GM12875 (cell line): ENCODE results near the gene DNAJC4.

Experiments
- H3K4me3 ChIP-seq: one replicate; pipeline ENCODE4 v1.5.1; 2011; ENCODE audit warnings: low read depth, low read length, control low read depth
- CTCF ChIP-seq: IDR thresholded peaks from 2 replicates; pipeline ENCODE4 v1.5.1; 2011; ENCODE audit warnings: low read depth, mild to moderate bottlenecking, control low read depth, inconsistent platforms, low read length, moderate library complexity, borderline replicate concordance; ENCODE audit not compliant: insufficient read depth

DNAJC4 gene

DNA sequence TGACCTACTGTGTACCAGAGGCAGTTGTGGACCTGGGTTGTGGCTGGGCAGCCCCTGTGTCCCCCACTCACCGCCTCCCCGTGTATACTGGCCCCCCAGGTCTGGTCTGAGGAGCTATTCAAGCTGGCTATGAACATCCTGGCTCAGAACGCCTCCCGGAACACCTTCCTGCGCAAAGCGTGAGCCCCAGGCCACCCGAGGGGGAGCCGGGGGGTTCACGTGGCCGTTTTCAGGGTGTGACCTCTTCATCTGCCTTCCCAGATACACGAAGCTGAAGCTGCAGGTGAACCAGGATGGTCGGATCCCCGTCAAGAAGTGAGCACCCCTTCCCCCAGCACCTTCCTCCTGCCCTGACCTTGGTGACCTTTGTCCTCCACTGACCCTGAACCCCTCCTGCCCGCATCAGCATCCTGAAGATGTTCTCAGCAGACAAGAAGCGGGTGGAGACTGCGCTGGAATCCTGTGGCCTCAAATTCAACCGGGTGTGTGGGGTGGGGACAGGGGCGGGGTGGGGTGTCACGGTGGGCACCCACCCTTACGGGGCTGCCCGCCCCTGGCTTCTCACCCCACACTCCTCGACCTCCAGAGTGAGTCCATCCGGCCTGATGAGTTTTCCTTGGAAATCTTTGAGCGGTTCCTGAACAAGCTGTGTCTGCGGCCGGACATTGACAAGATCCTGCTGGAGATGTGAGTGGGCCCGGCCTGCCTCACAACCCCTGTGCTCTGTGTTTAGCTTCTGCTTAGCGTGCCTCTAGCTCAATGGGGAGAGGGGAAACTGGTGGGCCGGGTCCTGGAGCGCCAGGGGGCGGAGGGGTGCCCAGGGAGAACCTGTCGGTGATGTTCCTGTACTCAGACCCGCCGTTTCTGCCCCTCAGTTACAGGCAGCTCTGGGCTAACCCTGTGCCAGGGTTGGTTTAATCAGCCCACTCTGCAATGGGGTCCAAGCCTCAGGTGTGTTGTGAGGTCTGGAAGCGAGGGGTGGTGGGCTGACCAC is 25.1 kb downstream of the DNAJC4 start:
- no peak for TF ChIP-seq CTCF
- H3K4me3 ChIP-seq: no peak overlapping the region

GRCh38 chr11:64256300-64256699 is 26.0 kb downstream of the DNAJC4 start:
- no peak overlapping the region for H3K4me3 ChIP-seq
- TF ChIP-seq CTCF: no peak

GRCh38 chr11:64258356-64258755 is 28.0 kb downstream of the DNAJC4 start:
- TF ChIP-seq CTCF: no peak
- H3K4me3 ChIP-seq: no peak overlapping the region

- TF ChIP-seq CTCF: no peak
- no peak overlapping the region for H3K4me3 ChIP-seq
Observed at GRCh38 chr11:64258946-64259532, 28.7 kb downstream of the DNAJC4 start.

GRCh38 chr11:64259533-64260067 is 29.3 kb downstream of the DNAJC4 start:
- no peak overlapping the region for H3K4me3 ChIP-seq
- no peak for TF ChIP-seq CTCF

DNA sequence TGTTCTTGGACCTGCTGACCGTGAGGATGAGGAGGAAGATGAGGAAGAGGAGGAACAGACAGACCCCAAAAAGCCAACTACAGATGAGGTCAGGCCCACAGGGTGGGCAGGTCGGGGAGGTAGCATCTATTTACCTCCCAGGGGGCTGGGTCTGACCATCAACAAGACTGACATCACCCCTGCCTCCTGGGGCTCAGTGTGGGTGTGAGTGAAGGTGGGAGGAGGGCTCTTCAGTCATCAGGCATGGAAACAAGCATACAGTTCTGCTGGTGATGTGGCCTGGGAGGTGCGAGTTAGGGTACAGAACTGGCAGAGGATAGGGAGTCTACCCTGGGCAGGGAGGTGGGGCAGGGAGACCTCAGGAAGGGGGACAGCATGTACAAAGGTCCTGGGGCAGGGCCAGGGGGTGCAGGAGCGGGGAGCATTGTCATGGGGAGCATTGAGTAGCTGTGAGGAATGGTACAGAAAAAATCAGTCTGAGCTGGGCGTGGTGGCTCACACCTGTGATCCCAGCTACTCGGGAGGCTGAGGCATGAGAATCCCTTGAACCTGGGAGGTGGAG is 29.9 kb downstream of the DNAJC4 start:
- H3K4me3 ChIP-seq: no peak overlapping the region
- TF ChIP-seq CTCF: no peak
